Subcutaneous adipose tissue (tissue), 4 donors: ENCODE results near the gene SFSWAP. TPM values are rescaled to one million over a fixed set of nuclear protein-coding genes. Genes with fewer than 3 reads are reported as not detected.

Experiments used
- CTCF ChIP-seq: fragments of 450-650 bp; IDR thresholded peaks from one replicate; pipeline ENCODE4 v1.5.1; 2016; ENCODE audit warnings: low read depth, mild to moderate bottlenecking, control low read depth, antibody characterized with exemption, moderate library complexity
- small RNA-seq: library from RNA; depleted of rRNA; stranded (forward); fragments of <200 nt; gene quantifications from one replicate; pipeline ENCODE3, GENCODE V24; 2016
- total RNA-seq, 4 donors: library from RNA; depleted of rRNA; stranded (reverse); fragments of >200 nt; gene quantifications; one replicate each; pipeline ENCODE4 v1.1.0, GENCODE V29; 2016

The SFSWAP gene
- total RNA-seq, 4 donors from 2014 or later, result 31.6 to 50.5 (median 42.0) TPM

- no peak for TF ChIP-seq CTCF
These were observed 134.2 kb downstream of the SFSWAP start for GRCh38 chr12:131845121-131845520.

GRCh38 chr12:131847456-131847855 is 136.6 kb downstream of the SFSWAP start:
- TF ChIP-seq CTCF, result no peak

- no peak for TF ChIP-seq CTCF
These were observed 137.9 kb downstream of the SFSWAP start for GRCh38 chr12:131848753-131849152.

Small RNAs within 50 kb of the gene (small RNA-seq; reads per million reads assigned to genes)
- not detected for gene RNA5SP377
- gene RNA5SP378, result not detected
- gene RNU6-1017P, result not detected

Other genes starting within 250 kb of the SFSWAP start
- gene MMP17, start 117.3 kb downstream of the SFSWAP start, total RNA-seq, result 10 to 100 TPM in 3 of 4 donors, 1 to 10 TPM in 1; 4.6 to 15.4 (median 12.9) TPM
- 10 to 100 TPM; 10.9 to 35.8 (median 16.3) TPM for gene ULK1, start 183.5 kb downstream of the SFSWAP start, total RNA-seq
- gene PUS1, start 218.2 kb downstream of the SFSWAP start, total RNA-seq, result 10 to 100 TPM in 3 of 4 donors, 1 to 10 TPM in 1; 8.2 to 23.4 (median 14.8) TPM
- gene EP400, start 238.9 kb downstream of the SFSWAP start, total RNA-seq, result 10 to 100 TPM; 20.5 to 33.7 (median 23.4) TPM